PC-9 (cell line): ENCODE measurements around the gene NEUROD2. TPM values are rescaled to one million over a fixed set of nuclear protein-coding genes. Genes with fewer than 3 reads are reported as not detected.

ENCODE experiments used
- BruUV-seq: library from RNA; stranded (reverse); fragments of 400-500 nt; replicated peaks from 2 replicates; lab custom pipeline; 2021; lab: Mats Ljungman, UMichigan
- CTCF ChIA-PET: fragments of 300-600 bp; sonication (Branson Sonifier 250); formaldehyde crosslinking; loops from one replicate; lab custom pipeline; 2022; ENCODE audit warnings: antibody characterized with exemption; lab: Charles Lee
- POLR2A ChIA-PET: fragments of 300-600 bp; sonication (Branson Sonifier 250); formaldehyde crosslinking; loops from one replicate; lab custom pipeline; 2022; ENCODE audit warnings: antibody characterized with exemption; ENCODE audit not compliant: unreplicated experiment; lab: Charles Lee
- DNase-seq, 2 experiments: peaks; one replicate each; pipeline versions ENCODE4 v3.0.0 to v3.0.0-alpha.2; 2015 to 2022; ENCODE audit warnings: mixed read lengths in 1 of 2
- H2AFZ ChIP-seq: fragments of 200-600 bp; sonication (generic); 2 replicates; pipeline ENCODE4 v1.8.1; 2017; ENCODE audit warnings: antibody characterized with exemption
- H3F3A ChIP-seq: fragments of 200-600 bp; sonication (generic); 2 replicates; pipeline ENCODE4 v1.8.1; 2017; ENCODE audit warnings: antibody characterized with exemption, mild to moderate bottlenecking, low read depth; ENCODE audit not compliant: insufficient read depth
- H3K27ac ChIP-seq: fragments of 200-600 bp; sonication (generic); 2 replicates; pipeline ENCODE4 v1.6.1; 2016; ENCODE audit warnings: mixed run types
- H3K27me3 ChIP-seq: fragments of 200-600 bp; sonication (generic); 2 replicates; pipeline ENCODE4 v1.6.1; 2016; ENCODE audit warnings: low read depth, mixed run types; ENCODE audit not compliant: insufficient read depth
- H3K36me3 ChIP-seq: fragments of 200-600 bp; sonication (generic); 2 replicates; pipeline ENCODE4 v1.6.1; 2016; ENCODE audit warnings: low read depth, mixed run types
- H3K4me1 ChIP-seq: fragments of 200-600 bp; sonication (generic); replicated peaks from 2 replicates; pipeline ENCODE4 v1.6.1; 2016; ENCODE audit warnings: mixed run types; ENCODE audit not compliant: insufficient read depth
- H3K4me2 ChIP-seq: fragments of 200-600 bp; sonication (generic); 2 replicates; pipeline ENCODE4 v1.6.1; 2017; ENCODE audit warnings: mixed run types
- H3K4me3 ChIP-seq: fragments of 200-600 bp; sonication (generic); 2 replicates; pipeline ENCODE4 v1.6.1; 2016; ENCODE audit warnings: mixed run types
- H3K79me2 ChIP-seq: fragments of 200-600 bp; sonication (generic); 2 replicates; pipeline ENCODE4 v1.6.1; 2017; ENCODE audit warnings: low read depth, mixed run types
- H3K9me2 ChIP-seq: fragments of 200-600 bp; sonication (generic); 2 replicates; pipeline ENCODE4 v1.8.1; 2017; ENCODE audit warnings: mild to moderate bottlenecking; ENCODE audit not compliant: insufficient read depth
- H3K9me3 ChIP-seq: fragments of 200-600 bp; sonication (generic); 2 replicates; pipeline ENCODE4 v1.8.1; 2016; ENCODE audit warnings: low read depth; ENCODE audit not compliant: insufficient read depth
- H4K20me1 ChIP-seq: fragments of 200-600 bp; sonication (generic); 2 replicates; pipeline ENCODE4 v1.8.1; 2017; ENCODE audit not compliant: insufficient read depth
- CTCF ChIP-seq: fragments of 200-600 bp; sonication (generic); conservative IDR thresholded peaks from 2 replicates; pipeline ENCODE4 v1.6.1; 2017; ENCODE audit warnings: mixed run types, antibody characterized with exemption, mild to moderate bottlenecking, moderate library complexity
- EZH2 ChIP-seq: fragments of 200-600 bp; sonication (generic); IDR thresholded peaks from 2 replicates; pipeline ENCODE4 v1.8.0; 2017; ENCODE audit warnings: antibody characterized with exemption, low read depth
- intact Hi-C: fragments of 100-400 bp; cut with micrococcal nuclease; formaldehyde crosslinking; loops from one replicate; pipeline ENCODE4 v1.10.0; 2022; ENCODE audit not compliant: unreplicated experiment
- total RNA-seq: library from RNA; stranded (reverse); gene quantifications from 2 replicates; pipeline ENCODE4 v1.2.3, GENCODE V29; 2021

NEUROD2 gene
- total RNA-seq, 1 experiment from 2014 or later: not detected

GRCh38 chr17:39569126-39569525, 38.6 kb downstream of the NEUROD2 start:
- no peaks in the 10 kb centered on the region for H3K9me2 ChIP-seq
- CTCF ChIA-PET: no interaction called here
- peaks cover 2% of the 10 kb centered on the region; the same call in 1 of the 2 replicates for H3K4me1 ChIP-seq
- POLR2A ChIA-PET: interaction anchor here (0.6 kb wide), 1 partner anchor 22 kb away, joined by 5 read pairs; no protein-coding TSS in a partner anchor
- no peaks in the 10 kb centered on the region for H4K20me1 ChIP-seq
- BruUV-seq: no TSS peak
- no peak for TF ChIP-seq CTCF
- TF ChIP-seq EZH2: no peak
- no peaks in the 10 kb centered on the region for H3K36me3 ChIP-seq
- no peak overlapping the region for H2AFZ ChIP-seq
- H3K4me3 ChIP-seq: no peak overlapping the region
- H3K79me2 ChIP-seq: no peaks in the 10 kb centered on the region
- no peak overlapping the region for H3K4me2 ChIP-seq
- DNase-seq: no peak
- peaks cover 10% of the 10 kb centered on the region; the same call in 1 of the 2 replicates for H3F3A ChIP-seq
- no peak overlapping the region for H3K27ac ChIP-seq
- no peaks in the 10 kb centered on the region for H3K27me3 ChIP-seq
- no peaks in the 10 kb centered on the region; the same call in 1 of the 2 replicates for H3K9me3 ChIP-seq
- intact Hi-C loops: no loop called here

- no peak overlapping the region for H3K27ac ChIP-seq
- BruUV-seq: no TSS peak
- no peak overlapping the region for H3K4me3 ChIP-seq
- no peaks in the 10 kb centered on the region for H3K9me2 ChIP-seq
- no peaks in the 10 kb centered on the region; the same call in 1 of the 2 replicates for H3K9me3 ChIP-seq
- POLR2A ChIA-PET: no interaction called here
- no peak overlapping the region for H2AFZ ChIP-seq
- H3K4me1 ChIP-seq: no peaks in the 10 kb centered on the region
- H3K79me2 ChIP-seq: no peaks in the 10 kb centered on the region
- DNase-seq: no peak
- intact Hi-C loops: no loop called here
- H4K20me1 ChIP-seq: no peaks in the 10 kb centered on the region
- H3F3A ChIP-seq: peaks cover 10% of the 10 kb centered on the region; the same call in 1 of the 2 replicates
- TF ChIP-seq CTCF: no peak
- no peak for TF ChIP-seq EZH2
- H3K4me2 ChIP-seq: no peak overlapping the region
- CTCF ChIA-PET: no interaction called here
- H3K27me3 ChIP-seq: no peaks in the 10 kb centered on the region
- H3K36me3 ChIP-seq: no peaks in the 10 kb centered on the region
Observed at GRCh38 chr17:39568702-39569101, 39.0 kb downstream of the NEUROD2 start.

- ChIA-PET CTCF (no interaction called here), POLR2A (no interaction called here)
- intact Hi-C loops: no loop called here
- no peaks in the 10 kb centered on the region for H3K36me3 ChIP-seq
- H3K9me3 ChIP-seq: no peaks in the 10 kb centered on the region; the same call in 1 of the 2 replicates
- no peaks in the 10 kb centered on the region for H3K4me1 ChIP-seq
- no peak overlapping the region for H2AFZ ChIP-seq
- no peak for DNase-seq
- no peaks in the 10 kb centered on the region for H3K79me2 ChIP-seq
- TF ChIP-seq EZH2: no peak
- TF ChIP-seq CTCF: no peak
- no peak overlapping the region for H3K27ac ChIP-seq
- no TSS peak for BruUV-seq
- no peaks in the 10 kb centered on the region for H3F3A ChIP-seq
- no peak overlapping the region for H3K4me3 ChIP-seq
- H4K20me1 ChIP-seq: no peaks in the 10 kb centered on the region
- no peak overlapping the region for H3K4me2 ChIP-seq
- H3K27me3 ChIP-seq: no peaks in the 10 kb centered on the region
- H3K9me2 ChIP-seq: no peaks in the 10 kb centered on the region
Observed at GRCh38 chr17:39566094-39566850, 41.4 kb downstream of the NEUROD2 start.
